Fibroblast of the aortic adventitia (primary cell): ENCODE results near the gene HEPACAM. TPM values are rescaled to one million over a fixed set of nuclear protein-coding genes. Genes with fewer than 3 reads are reported as not detected.

Experiments used
- DNase-seq: peaks from one replicate; pipeline ENCODE4 v3.0.0-alpha.2; 2010; ENCODE audit warnings: low read depth
- H3K4me3 ChIP-seq: 2 replicates; pipeline ENCODE4 v1.5.1; 2011; ENCODE audit warnings: low read depth, mild to moderate bottlenecking, control low read depth, low read length, moderate library complexity
- total RNA-seq: library from RNA; depleted of rRNA; stranded (reverse); fragments of >200 nt; gene quantifications from 2 replicates; pipeline ENCODE4 v1.2.3, GENCODE V29; 2012; ENCODE audit warnings: low replicate concordance
- TF ChIP-seq, protein P1 (sequence below): IDR thresholded peaks from 2 replicates; pipeline ENCODE4 v1.5.1; 2011; ENCODE audit warnings: mild to moderate bottlenecking, low read length, control low read depth, inconsistent platforms; ENCODE audit not compliant: insufficient read depth

The HEPACAM gene
- total RNA-seq, 1 donor: not detected

- TF ChIP-seq, protein P1, sequence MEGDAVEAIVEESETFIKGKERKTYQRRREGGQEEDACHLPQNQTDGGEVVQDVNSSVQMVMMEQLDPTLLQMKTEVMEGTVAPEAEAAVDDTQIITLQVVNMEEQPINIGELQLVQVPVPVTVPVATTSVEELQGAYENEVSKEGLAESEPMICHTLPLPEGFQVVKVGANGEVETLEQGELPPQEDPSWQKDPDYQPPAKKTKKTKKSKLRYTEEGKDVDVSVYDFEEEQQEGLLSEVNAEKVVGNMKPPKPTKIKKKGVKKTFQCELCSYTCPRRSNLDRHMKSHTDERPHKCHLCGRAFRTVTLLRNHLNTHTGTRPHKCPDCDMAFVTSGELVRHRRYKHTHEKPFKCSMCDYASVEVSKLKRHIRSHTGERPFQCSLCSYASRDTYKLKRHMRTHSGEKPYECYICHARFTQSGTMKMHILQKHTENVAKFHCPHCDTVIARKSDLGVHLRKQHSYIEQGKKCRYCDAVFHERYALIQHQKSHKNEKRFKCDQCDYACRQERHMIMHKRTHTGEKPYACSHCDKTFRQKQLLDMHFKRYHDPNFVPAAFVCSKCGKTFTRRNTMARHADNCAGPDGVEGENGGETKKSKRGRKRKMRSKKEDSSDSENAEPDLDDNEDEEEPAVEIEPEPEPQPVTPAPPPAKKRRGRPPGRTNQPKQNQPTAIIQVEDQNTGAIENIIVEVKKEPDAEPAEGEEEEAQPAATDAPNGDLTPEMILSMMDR: no peak
- DNase-seq: peak; percentile 96
- H3K4me3 ChIP-seq: peak within 1 kb of the TSS; percentile 72
These were observed 18.1 kb upstream of the HEPACAM start, which contains the start of gene CCDC15 for GRCh38 chr11:124953753-124954589. TSS of gene CCDC15 (plus strand) at chr11:124954202. CDS start at chr11:124954733, 531 bp downstream.

DNA sequence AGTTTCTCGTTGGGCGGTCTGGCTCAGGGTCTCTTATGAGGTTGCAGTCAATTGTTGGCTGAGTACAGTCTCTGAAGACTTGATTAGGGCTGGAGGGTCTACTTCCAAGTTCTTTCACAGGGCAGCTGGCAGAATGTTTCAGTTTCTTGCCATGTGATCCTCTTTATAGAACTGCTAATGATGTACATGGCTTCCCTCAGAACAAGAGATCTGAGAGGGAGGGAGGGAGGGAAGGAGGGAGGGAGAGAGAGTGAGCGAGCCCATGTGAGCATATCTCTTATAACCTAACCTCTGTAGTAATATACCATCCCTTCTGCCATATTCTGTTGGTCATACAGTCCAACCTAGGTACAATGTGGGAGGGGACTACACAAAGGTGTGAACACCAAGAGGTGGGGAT lies 15.5 kb upstream of the HEPACAM start:
- TF ChIP-seq, protein P1: no peak
- no peak for DNase-seq
- H3K4me3 ChIP-seq: no peak overlapping the region

GRCh38 chr11:124950601-124951330 lies 14.9 kb upstream of the HEPACAM start:
- no peak for DNase-seq
- TF ChIP-seq, protein P1: no peak
- H3K4me3 ChIP-seq: no peak overlapping the region

DNA sequence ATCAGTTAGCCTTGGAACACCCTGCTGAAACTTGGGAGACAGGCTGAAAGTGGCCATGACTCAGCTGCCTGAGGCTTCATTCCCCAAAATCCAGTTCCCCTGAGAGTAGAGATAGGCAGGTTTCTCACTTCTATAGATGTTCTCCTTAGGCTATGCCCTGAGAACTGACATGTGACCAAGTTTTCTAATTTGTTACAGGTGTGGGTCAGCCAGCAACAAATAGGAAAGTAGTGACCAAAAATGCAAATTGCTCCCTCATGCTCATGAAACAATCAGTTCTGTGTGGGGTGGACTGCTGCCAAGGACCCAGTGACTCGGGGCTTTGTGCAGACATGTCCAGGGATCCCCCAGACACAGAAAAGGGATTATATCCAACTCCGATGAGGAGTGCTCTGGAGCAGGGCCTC lies 10.9 kb upstream of the HEPACAM start:
- TF ChIP-seq, protein P1: no peak
- peak; percentile 77 for DNase-seq
- H3K4me3 ChIP-seq: no peak overlapping the region

- H3K4me3 ChIP-seq: no peak overlapping the region
- no peak for DNase-seq
- TF ChIP-seq, protein P1: no peak
These were observed 10.0 kb upstream of the HEPACAM start for GRCh38 chr11:124945826-124946225.

GRCh38 chr11:124944565-124944964 lies 8.7 kb upstream of the HEPACAM start:
- TF ChIP-seq, protein P1: no peak
- no peak overlapping the region for H3K4me3 ChIP-seq
- no peak for DNase-seq
